ENCODE measurements around the gene RNU6-9.

Gene RNU6-9

DNA sequence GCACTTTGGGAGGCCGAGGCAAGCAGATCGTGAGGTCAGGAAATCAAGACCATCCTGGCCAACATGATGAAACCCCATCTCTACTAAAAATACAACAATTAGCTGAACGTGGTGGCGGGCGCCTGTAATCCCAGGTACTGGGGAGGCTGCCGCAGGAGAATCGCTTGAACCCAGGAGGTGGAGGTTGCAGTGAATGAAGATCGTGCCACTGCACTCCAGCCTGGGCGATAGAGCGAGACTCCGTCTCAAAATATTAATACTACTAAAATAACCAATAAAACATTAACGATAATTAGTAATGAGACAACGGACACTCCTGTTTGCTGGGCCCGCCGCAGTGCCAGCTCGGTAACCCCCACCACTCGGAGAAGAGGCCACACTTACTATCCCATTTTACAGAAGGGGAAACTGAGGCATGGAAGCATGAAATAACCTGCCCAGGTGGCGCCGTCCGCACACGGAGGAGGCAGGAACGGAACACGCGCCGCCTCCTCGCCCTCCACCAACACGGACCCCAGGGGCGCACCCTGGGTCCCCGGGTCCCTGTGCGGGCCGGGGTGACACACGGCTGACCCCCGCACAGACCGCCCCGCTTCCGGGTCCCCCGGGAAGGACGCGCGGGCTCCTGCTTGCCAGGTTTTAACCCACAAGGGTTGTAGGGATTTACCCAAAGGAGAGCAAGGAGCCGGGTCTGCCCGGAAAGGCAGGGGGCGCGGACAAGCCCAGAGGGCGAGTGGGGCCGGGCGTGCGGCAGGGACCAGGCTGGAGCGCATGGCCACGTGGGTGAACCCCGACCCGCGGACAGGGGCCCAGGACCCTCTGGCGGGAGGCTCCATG lies 18.1 kb downstream of the RNU6-9 start:
- peak overlapping the region; percentile 100 for H3K27ac ChIP-seq
- TF ChIP-seq, protein P1, sequence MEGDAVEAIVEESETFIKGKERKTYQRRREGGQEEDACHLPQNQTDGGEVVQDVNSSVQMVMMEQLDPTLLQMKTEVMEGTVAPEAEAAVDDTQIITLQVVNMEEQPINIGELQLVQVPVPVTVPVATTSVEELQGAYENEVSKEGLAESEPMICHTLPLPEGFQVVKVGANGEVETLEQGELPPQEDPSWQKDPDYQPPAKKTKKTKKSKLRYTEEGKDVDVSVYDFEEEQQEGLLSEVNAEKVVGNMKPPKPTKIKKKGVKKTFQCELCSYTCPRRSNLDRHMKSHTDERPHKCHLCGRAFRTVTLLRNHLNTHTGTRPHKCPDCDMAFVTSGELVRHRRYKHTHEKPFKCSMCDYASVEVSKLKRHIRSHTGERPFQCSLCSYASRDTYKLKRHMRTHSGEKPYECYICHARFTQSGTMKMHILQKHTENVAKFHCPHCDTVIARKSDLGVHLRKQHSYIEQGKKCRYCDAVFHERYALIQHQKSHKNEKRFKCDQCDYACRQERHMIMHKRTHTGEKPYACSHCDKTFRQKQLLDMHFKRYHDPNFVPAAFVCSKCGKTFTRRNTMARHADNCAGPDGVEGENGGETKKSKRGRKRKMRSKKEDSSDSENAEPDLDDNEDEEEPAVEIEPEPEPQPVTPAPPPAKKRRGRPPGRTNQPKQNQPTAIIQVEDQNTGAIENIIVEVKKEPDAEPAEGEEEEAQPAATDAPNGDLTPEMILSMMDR (IDR thresholded peaks at IDR 0.05): no peak
- H3K36me3 ChIP-seq: peaks cover 21% of the 10 kb centered on the region
- peaks cover 5% of the 10 kb centered on the region for H3K27me3 ChIP-seq
- peak overlapping the region; percentile 66 to 68 for H3K4me3 ChIP-seq (ENCODE audit: low read depth in 1 of 2, low read length in 1 of 2)
- H3K9me3 ChIP-seq: no peaks in the 10 kb centered on the region
- H3K4me1 ChIP-seq (ENCODE audit: control insufficient read depth in 1 of 2, insufficient read depth in 1 of 2, low read depth in 1 of 2, low read length in 1 of 2): peaks cover 75 to 85% of the 10 kb centered on the region in 2 experiments

GRCh38 chr19:912181-913079 lies 19.1 kb downstream of the RNU6-9 start:
- Histone ChIP-seq H3K27ac (peak overlapping the region; percentile 100), H3K9me3 (no peaks in the 10 kb centered on the region), H3K4me1 (ENCODE audit: control insufficient read depth in 1 of 2, insufficient read depth in 1 of 2, low read depth in 1 of 2, low read length in 1 of 2) (peaks cover 73 to 85% of the 10 kb centered on the region in 2 experiments), H3K36me3 (peaks cover 21% of the 10 kb centered on the region), H3K27me3 (peaks cover 15% of the 10 kb centered on the region), H3K4me3 (ENCODE audit: low read depth in 1 of 2, low read length in 1 of 2) (peak overlapping the region; percentile 68 to 76)
- TF ChIP-seq, protein P1 (IDR thresholded peaks at IDR 0.05): no peak

DNA sequence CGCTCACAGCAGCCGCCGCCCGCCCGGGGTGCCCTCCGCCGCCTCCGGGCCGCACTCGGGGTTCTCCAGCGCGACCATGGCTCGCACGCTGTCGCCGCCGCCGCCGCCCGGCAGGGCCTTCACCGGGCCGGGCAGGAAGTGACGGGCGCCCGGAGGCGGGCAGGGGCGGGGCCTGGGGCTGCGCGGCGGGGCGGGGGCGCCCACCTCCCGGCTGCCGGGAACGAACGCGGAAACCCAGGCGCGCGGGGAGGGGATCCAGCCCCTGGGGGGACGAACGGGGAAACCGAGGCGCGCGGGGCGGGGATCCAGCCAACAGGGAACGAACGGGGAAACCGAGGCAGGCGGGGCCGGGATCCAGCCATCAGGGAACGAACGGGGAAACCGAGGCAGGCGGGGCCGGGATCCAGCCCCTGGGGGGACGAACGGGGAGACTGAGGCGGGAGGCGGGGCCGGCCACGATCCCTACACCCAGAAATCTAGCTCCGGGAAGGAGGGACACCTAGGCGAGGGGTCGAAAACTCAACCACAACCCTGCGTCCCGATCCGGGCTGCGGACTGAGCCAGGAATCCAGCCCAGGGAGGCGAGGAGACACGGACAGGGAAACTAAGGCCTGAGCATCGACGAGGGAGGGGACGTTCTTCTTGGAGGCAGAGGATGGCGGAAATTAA lies 19.9 kb downstream of the RNU6-9 start, which contains the start of gene R3HDM4:
Gene R3HDM4 (minus strand): TSS at position 140 of the 669 bp plus-strand sequence. CDS start 62 bp downstream, at position 78.
- H3K27ac ChIP-seq: peak within 1 kb of the TSS; percentile 100
- H3K4me1 ChIP-seq (ENCODE audit: control insufficient read depth in 1 of 2, insufficient read depth in 1 of 2, low read depth in 1 of 2, low read length in 1 of 2): peaks cover 73 to 85% of the 10 kb centered on the region in 2 experiments
- peak within 1 kb of the TSS; percentile 73 to 76 for H3K4me3 ChIP-seq (ENCODE audit: low read depth in 1 of 2, low read length in 1 of 2)
- TF ChIP-seq, protein P1 (IDR thresholded peaks at IDR 0.05): peak; percentile 40
- no peaks in the 10 kb centered on the region for H3K9me3 ChIP-seq
- peaks cover 23% of the 10 kb centered on the region for H3K27me3 ChIP-seq
- H3K36me3 ChIP-seq: peaks cover 21% of the 10 kb centered on the region

DNA sequence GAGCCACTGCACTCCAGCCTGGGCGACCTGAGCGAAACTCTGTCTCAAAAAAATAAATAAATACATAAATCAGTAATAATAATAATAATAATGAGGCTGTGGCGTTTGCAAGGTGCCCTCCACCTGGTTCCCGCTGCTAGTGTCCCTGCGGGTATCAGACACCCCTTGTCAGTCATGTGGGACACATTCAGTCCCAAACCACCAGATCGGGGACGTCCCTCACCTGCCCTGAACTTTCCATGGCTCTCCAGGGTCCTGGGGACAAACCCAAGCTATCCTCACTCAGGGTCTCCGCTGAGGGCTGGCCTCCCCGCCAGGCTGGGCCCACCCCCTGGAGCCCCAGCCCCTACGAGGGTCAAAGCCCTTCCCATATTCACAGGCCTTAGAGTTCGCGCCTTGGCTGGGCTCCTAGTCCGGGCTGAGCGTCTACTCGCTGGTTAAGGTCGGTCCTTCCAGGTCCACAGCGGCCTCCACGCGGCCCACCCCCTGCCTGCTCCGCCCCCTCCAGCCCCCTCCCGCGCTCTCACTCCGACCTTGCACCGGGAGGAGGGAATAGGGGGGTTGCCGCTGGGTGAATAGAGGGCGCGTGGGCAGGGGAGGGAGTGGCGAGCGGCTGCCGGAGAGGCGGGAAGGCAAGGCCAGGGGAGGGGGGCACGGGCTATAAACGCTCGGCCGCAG lies 23.5 kb downstream of the RNU6-9 start:
- Histone ChIP-seq H3K27ac (peak overlapping the region; percentile 73), H3K36me3 (peaks cover under 1% of the 10 kb centered on the region), H3K4me1 (ENCODE audit: control insufficient read depth in 1 of 2, insufficient read depth in 1 of 2, low read depth in 1 of 2, low read length in 1 of 2) (peaks cover 61 to 83% of the 10 kb centered on the region in 2 experiments), H3K9me3 (no peaks in the 10 kb centered on the region), H3K4me3 (ENCODE audit: low read depth in 1 of 2, low read length in 1 of 2) (peak overlapping the region; percentile 59 to 70), H3K27me3 (peaks cover 57% of the 10 kb centered on the region)
- TF ChIP-seq, protein P1 (IDR thresholded peaks at IDR 0.05): no peak

Data from neutrophil (primary cell).